ENCODE data around the gene H6PD.
A peak's percentile ranks its signal among the peaks of the same experiment; 100 is the strongest.

Gene H6PD

GRCh38 chr1:9314111-9314510 lies 79.5 kb downstream of the H6PD start (continued):
- TF ChIP-seq TOX (CRISPR knock-in tag; IDR thresholded peaks at IDR 0.05; ENCODE audit: borderline replicate concordance) (no peak), ZNF8 (CRISPR knock-in tag; IDR thresholded peaks at IDR 0.05) (no peak), ZC3H10 (CRISPR knock-in tag; IDR thresholded peaks at IDR 0.05) (no peak), ZFP30 (CRISPR knock-in tag; IDR thresholded peaks at IDR 0.05) (no peak)

- no peak for ATAC-seq
Observed at GRCh38 chr1:9314711-9315379, 80.3 kb downstream of the H6PD start.

GRCh38 chr1:9315411-9316079 lies 81.0 kb downstream of the H6PD start:
- peak; percentile 45; the same call in 2 of the 3 replicates for ATAC-seq
- no peak for TF ChIP-seq CSDC2 (CRISPR knock-in tag; IDR thresholded peaks at IDR 0.05)
- TF ChIP-seq PPARA (CRISPR knock-in tag; IDR thresholded peaks at IDR 0.05; ENCODE audit: borderline replicate concordance) = no peak
- TF ChIP-seq ZC3H10 (CRISPR knock-in tag; IDR thresholded peaks at IDR 0.05) = no peak
- no peak for TF ChIP-seq PATZ1 (CRISPR knock-in tag; IDR thresholded peaks at IDR 0.05; ENCODE audit: borderline replicate concordance)
- TF ChIP-seq ESRRG (CRISPR knock-in tag; IDR thresholded peaks at IDR 0.05) = no peak
- TF ChIP-seq ZNF565 (CRISPR knock-in tag; conservative IDR thresholded peaks at IDR 0.05; ENCODE audit: low read depth) = no peak
- no peak for TF ChIP-seq ZNF70 (CRISPR knock-in tag; IDR thresholded peaks at IDR 0.05)
- no peak for TF ChIP-seq CREB5 (CRISPR knock-in tag; IDR thresholded peaks at IDR 0.05; ENCODE audit: low read depth)
- TF ChIP-seq BACH2 (CRISPR knock-in tag; IDR thresholded peaks at IDR 0.05; ENCODE audit: borderline replicate concordance) = no peak
- TF ChIP-seq POU6F1 (CRISPR knock-in tag; IDR thresholded peaks at IDR 0.05; ENCODE audit: borderline replicate concordance, low read depth) = no peak
- no peak for TF ChIP-seq ZFP3 (CRISPR knock-in tag; IDR thresholded peaks at IDR 0.05)
- TF ChIP-seq ISL1 (CRISPR knock-in tag; IDR thresholded peaks at IDR 0.05) = no peak
- TF ChIP-seq ARNTL (CRISPR knock-in tag; IDR thresholded peaks at IDR 0.05; ENCODE audit: borderline replicate concordance, low read depth) = no peak
- no peak for TF ChIP-seq TOX (CRISPR knock-in tag; IDR thresholded peaks at IDR 0.05; ENCODE audit: borderline replicate concordance)
- TF ChIP-seq ZNF8 (CRISPR knock-in tag; IDR thresholded peaks at IDR 0.05) = no peak
- TF ChIP-seq OSR1 (CRISPR knock-in tag; IDR thresholded peaks at IDR 0.05) = no peak
- TF ChIP-seq ZFP30 (CRISPR knock-in tag; IDR thresholded peaks at IDR 0.05) = no peak
- TF ChIP-seq TCF4 (CRISPR knock-in tag; IDR thresholded peaks at IDR 0.05; ENCODE audit: borderline replicate concordance) = no peak
- TF ChIP-seq CSRNP3 (CRISPR knock-in tag; IDR thresholded peaks at IDR 0.05) = no peak
- TF ChIP-seq SNAI2 (CRISPR knock-in tag; IDR thresholded peaks at IDR 0.05) = no peak

More at GRCh38 chr1:9314711-9315379, 80.3 kb downstream of the H6PD start:
- TF ChIP-seq ZNF8 (CRISPR knock-in tag; IDR thresholded peaks at IDR 0.05) (no peak), SNAI2 (CRISPR knock-in tag; IDR thresholded peaks at IDR 0.05) (no peak)

- TF ChIP-seq RARB (CRISPR knock-in tag; IDR thresholded peaks at IDR 0.05) = no peak
- no peak for ATAC-seq
Observed at GRCh38 chr1:9316080-9316444, 81.5 kb downstream of the H6PD start.

Data from SK-N-SH treated with all-trans-retinoic acid at 6 μM for 48 hours (cell line).